GM18505 (cell line): Measurements from ENCODE around the gene RNF166.

Source experiments
- ATAC-seq: cut with Tn5 transposase; IDR thresholded peaks from one replicate; pipeline ENCODE4 v1.9.1; 2021; ENCODE audit not compliant: unreplicated experiment
- POLR2A ChIP-seq: IDR thresholded peaks from 4 replicates; pipeline ENCODE4 v1.6.1; 2011; ENCODE audit warnings: borderline replicate concordance; ENCODE audit not compliant: insufficient read depth, insufficient read length; ENCODE audit errors: extremely low read depth

The RNF166 gene

DNA sequence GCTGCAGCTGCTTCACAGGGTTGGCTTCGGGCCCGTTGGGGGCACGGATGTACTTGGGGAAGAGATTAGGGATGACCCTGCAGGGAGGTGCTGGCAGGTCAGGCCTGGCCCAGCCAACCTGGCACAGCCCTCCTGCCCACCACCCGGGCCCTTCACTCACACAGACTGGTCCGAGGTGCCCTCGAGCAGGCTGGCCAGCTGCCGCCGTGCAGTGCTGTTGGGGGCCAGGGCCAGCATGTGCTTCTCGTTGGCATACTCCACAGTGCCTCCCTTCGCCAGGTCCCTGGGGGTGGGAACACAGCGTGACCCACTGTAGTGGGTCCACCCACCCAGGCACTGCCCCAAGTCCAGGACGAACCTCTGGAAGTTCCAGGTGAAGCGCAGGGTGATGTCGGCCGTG is 10.0 kb upstream of the RNF166 start:
- no peak for ATAC-seq
- no peak for TF ChIP-seq POLR2A

DNA sequence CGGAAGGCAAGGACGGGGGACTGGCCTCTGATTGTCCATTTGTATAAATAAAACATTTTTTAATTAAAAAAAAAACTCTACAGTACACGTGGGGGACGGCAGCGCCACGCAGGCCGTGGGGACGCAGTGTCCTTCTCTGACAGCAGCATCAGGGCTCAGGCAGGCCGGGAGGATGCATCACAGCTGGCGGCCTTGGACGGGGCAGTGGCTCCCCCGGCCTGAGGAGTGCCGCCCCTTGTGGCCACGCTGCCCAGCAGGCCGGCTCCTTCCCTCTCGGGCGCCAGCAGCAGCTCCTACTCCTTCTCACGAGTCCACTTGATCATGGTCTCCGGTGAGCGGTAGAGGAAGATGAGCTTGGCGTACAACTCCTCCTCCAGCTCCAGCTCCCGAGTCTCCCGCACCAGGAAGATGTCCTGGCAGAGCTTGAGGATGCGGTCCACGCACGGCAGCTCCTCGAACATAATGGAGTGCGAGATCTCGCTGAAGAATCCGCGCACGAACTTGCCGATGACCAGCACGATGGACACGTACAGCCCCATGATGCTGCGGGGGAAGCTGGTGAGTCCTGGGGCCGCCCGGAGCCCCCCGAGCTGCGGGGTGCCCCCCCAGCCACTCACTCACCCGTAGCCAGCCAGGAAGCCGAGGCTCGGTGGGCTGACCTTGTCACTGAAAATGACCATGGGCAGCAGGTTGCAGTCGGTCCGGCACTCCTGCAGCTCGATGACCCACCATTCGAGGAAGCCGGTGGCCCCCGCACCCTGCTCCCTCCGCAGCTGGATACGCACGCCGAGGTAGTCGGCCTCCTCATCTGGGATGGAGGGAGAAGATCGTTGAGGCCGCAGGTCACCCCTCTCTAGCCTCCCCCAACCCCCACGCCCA is 9.3 kb upstream of the RNF166 start:
- no peak for TF ChIP-seq POLR2A
- ATAC-seq, result no peak

DNA sequence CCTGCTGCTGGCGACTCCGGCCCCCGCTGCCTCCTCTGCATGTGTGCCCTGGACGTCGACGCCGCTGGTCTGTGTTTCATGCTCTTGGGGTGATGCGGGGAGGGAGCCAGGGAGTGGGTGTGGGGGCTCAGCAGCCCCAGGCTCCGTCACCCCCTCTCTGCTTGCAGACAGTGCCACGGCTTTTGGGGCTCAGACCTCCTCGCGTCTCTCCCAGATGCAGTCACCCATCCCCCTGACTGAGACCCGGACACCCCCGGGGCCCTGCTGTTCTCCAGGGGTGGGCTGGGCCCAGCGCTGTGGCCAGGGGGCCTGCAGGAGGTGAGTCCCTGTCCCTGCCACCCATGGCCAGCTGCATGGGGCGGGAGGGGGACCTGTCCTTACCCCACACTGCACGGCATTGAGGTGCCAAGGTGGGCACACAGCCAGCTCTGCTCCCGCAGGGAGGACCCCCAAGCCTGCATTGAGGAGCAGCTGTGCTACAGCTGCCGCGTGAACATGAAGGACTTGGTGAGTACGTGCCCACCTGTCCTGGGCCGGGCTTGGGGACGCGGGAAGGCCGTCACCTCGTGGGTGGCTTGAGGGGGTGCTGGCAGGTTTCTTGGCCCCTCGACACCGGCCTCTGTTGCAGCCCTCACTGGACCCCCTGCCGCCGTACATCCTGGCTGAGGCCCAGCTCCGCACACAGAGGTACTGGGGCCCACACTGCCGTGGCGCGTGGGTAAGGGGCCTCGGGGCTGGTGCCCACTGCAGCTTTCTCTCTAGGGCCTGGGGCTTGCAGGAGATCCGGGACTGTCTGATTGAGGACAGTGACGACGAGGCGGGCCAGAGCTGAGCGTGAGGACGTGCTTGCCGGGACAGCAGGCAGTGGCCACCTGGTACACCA is 8.5 kb upstream of the RNF166 start:
- TF ChIP-seq POLR2A, result no peak
- no peak for ATAC-seq

GRCh38 chr16:88713568-88714419 is 7.6 kb upstream of the RNF166 start:
- no peak for TF ChIP-seq POLR2A
- ATAC-seq, result no peak

- no peak for TF ChIP-seq POLR2A
- ATAC-seq, result no peak
Observed at GRCh38 chr16:88713054-88713453, 6.8 kb upstream of the RNF166 start.

DNA sequence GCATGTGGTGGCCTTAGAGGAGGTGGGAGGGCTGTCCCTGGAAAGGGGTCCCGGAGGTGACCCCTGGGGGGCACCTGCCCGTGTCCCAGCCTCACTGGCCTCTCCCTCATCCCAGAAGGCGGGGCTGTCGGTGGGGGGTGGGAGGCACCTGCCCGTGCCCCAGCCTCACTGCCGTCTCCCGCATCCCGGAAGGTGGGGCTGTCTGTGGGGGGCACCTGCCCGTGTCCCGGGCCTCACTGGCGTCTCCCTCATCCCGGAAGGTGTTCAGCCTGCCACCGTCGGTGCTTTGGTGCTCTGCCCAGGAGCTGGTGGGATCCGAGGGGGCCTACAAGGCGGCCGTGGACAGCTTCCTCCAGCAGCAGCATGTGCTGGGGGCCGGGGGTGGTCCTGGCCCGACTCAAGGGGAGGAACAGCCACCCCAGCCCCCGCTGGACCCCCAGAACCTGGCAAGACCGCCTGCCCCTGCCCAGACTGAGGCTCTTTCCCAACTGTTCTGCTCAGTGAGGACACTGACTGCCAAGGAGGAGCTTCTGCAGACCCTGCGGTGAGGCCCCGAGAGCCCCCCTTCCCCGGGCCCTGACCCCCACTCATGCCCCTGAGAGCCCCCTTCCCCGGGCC is 6.3 kb upstream of the RNF166 start:
- TF ChIP-seq POLR2A, result no peak
- no peak for ATAC-seq

DNA sequence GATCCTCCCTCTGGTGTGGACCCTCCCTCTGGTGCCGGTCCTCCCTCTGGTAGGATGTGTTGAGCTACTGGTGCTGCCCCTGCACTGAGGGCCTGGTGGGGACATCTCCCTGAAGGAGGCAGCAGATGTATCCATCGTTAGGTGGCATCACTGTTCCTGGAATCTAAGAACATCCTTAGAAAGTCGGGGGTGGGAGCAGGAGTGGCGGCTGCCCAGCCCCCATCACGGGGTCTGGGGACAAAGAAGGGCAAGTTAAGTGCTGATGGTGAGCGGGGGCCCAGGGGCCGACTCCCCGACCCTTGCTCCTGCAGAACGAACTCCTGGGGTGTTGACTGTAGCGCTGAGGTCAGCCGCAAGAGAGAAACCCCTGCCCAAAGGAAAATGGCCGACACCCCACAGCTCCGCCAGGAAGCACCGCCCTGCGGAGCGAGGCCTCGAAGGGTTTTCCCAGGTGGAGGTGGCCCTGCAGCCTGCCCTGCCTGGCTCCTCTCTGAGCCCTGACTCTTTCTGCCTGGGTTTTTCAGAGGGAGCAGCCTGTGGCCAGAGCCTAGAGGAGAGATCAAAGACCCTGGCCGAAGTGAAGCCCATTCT is 5.6 kb upstream of the RNF166 start:
- ATAC-seq, result no peak
- no peak for TF ChIP-seq POLR2A

DNA sequence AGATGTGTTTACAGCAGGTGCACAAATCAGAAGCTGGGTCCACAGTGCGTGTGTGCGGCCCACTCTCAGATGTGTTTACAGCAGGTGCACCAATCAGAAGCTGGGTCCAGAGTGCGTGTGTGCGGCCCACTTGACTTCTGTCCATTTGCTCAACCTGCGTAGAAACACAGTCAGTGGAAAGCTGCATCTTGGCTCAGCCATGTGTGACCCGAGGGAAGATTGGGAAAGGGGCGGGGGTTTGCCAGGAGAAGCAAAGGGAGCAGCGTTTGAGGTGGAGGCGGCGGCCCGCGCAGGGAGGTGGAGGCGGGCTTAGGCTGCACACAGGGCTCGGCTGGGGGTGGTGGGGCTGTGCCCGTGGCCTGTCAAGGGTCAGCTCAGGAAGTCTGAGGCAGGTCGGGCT is 4.3 kb upstream of the RNF166 start:
- ATAC-seq, result no peak
- TF ChIP-seq POLR2A, result no peak

DNA sequence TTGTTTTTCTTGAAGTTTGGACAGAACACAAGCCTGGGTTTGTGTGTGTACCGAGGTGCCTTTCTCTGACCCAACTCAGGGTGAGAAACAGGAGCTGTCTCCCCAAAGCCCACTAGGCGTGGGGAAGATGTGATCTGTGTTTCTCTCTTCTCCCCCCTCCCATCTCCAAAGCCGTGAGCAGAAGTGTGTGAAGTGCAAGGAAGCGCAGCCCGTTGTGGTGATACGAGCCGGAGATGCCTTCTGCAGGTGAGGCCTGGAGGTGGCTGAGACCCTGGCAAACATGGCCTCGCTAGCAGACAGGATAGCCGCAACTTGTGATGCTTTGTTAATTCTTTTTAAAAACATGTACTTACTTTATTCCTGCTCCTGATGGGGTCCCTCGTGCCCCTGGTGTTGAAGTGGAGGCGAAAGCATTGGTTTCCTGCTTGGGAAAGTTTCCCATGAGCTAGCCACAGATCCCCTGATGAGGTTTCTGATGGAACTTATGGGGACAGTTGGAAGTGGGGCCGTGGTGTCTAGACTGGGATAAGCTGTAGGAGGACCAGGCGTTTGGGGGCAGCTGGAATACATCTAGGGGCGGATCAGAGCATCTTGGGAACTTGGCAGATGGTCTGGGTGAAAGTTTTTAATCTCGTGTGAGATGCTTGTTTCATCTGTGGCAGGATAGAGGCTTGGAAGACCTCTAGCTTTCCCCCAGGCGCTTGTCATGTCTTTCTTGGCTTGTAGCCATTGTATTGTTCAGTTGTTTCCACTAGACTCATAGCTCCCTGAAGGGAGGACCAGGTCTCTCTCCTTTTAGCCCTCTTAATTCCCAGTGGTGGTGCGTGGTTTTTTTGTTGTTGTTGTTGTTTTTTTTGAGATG is 988 bp upstream of the RNF166 start:
- no peak for TF ChIP-seq POLR2A
- ATAC-seq, result no peak

DNA sequence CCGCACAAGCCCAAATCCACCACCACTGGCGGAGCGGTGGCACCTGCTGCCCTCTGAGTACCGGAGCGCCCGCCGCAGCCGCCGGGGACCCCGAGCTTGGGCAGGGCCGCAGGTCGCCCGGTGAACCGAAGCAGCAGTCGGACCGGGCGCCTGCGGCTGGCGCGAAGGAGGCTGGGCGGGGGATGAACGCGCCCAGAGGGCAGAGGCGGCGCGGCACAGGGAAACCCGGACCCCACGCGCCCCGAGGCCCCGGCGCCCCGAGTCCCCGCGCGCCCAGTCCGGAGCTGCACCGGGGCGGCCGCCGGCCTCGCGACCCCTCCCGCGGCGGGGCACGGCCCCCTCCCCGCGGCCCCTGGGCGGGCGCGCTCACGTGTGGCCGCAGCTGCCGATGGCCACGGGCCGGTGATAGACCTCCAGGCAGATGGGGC is 393 bp downstream of the RNF166 start:
- TF ChIP-seq POLR2A, result no peak
- ATAC-seq, result peak; percentile 15

GRCh38 chr16:88705076-88705684 is 1.0 kb downstream of the RNF166 start:
- TF ChIP-seq POLR2A, result no peak
- no peak for ATAC-seq
